HepG2 (cell line): ENCODE data around the gene OR8D4. TPM values are rescaled to one million over a fixed set of nuclear protein-coding genes. Genes with fewer than 3 reads are reported as not detected.

Experiments used
- ATAC-seq: fragments of 200-7000 bp; cut with Tn5 transposase; 3 replicates; pipeline ENCODE4 v1.9.1; 2020; ENCODE audit warnings: mild to moderate bottlenecking, moderate library complexity
- BruUV-seq: library from RNA; stranded (reverse); fragments of 400-500 nt; replicated peaks from 2 replicates; lab custom pipeline; 2021; lab: Mats Ljungman, UMichigan
- CTCF ChIA-PET: fragments of 300-600 bp; formaldehyde crosslinking; extraction: SDS; loops from one replicate; lab custom pipeline; 2021; ENCODE audit warnings: low total read pairs, inconsistent platforms, low intra/inter-chr PET ratio; lab: Yijun Ruan, JAX
- POLR2A ChIA-PET: fragments of 350-600 bp; sonication (Branson Sonifier 250); formaldehyde crosslinking; loops from one replicate; lab custom pipeline; 2020; ENCODE audit warnings: antibody characterized with exemption, inconsistent platforms; lab: Yijun Ruan, JAX
- DNase-seq: peaks from one replicate; pipeline ENCODE4 v3.0.0-alpha.2; 2015; ENCODE audit warnings: low spot score
- FAIRE-seq: peaks from 3 replicates; lab custom pipeline; 2011; peaks lifted over from hg19 to GRCh38; lab: Jason Lieb, UNC
- H2AFZ ChIP-seq: one replicate; pipeline ENCODE4 v1.6.1; 2011; ENCODE audit warnings: low read length, inconsistent platforms
- H3K27ac ChIP-seq: fragments of 300-600 bp; 3 replicates; pipeline ENCODE4 v1.8.0; 2011; ENCODE audit warnings: mixed run types, mild to moderate bottlenecking, mixed read lengths, low read length, inconsistent platforms; ENCODE audit not compliant: insufficient read depth; ENCODE audit errors: extremely low read length
- H3K27me3 ChIP-seq, 2 experiments: fragments of 200-600 bp in 1 of 2; 2 replicates in 1 of 2; 3 replicates in 1 of 2; pipeline versions ENCODE4 v1.6.0 to v1.8.0; 2011; ENCODE audit warnings: low read length in 2 of 2, mild to moderate bottlenecking in 2 of 2, moderate library complexity in 2 of 2, inconsistent platforms in 1 of 2; ENCODE audit not compliant: insufficient read depth in 2 of 2, control insufficient read depth in 1 of 2
- H3K36me3 ChIP-seq, 2 experiments: fragments of 200-600 bp in 1 of 2; replicated peaks in 1 of 2; 2 replicates in 1 of 2; 3 replicates in 1 of 2; pipeline versions ENCODE4 v1.5.1 to v1.8.0; 2011; ENCODE audit warnings: low read length in 2 of 2, inconsistent platforms in 1 of 2; ENCODE audit not compliant: insufficient read depth in 2 of 2, control insufficient read depth in 1 of 2
- H3K4me1 ChIP-seq: 2 replicates; pipeline ENCODE4 v1.5.1; 2012; ENCODE audit warnings: low read length, inconsistent platforms; ENCODE audit not compliant: insufficient read depth
- H3K4me2 ChIP-seq: 2 replicates; pipeline ENCODE4 v1.6.0; 2011; ENCODE audit warnings: low read depth, low read length, inconsistent platforms
- H3K4me3 ChIP-seq, 3 experiments: fragments of 200-600 bp in 1 of 3; sonication (generic), shearing (Covaris generic) in 1 of 3; replicated peaks in 1 of 3; 2 replicates each; pipeline ENCODE4 v1.5.1; 2011 to 2016; ENCODE audit warnings: low read length in 3 of 3, inconsistent platforms in 2 of 3, low read depth in 2 of 3, mild to moderate bottlenecking in 2 of 3, control low read depth in 1 of 3, mixed read lengths in 1 of 3; ENCODE audit not compliant: insufficient read depth in 1 of 3
- H3K79me2 ChIP-seq: one replicate; pipeline ENCODE4 v1.6.1; 2011; ENCODE audit warnings: low read length, inconsistent platforms; ENCODE audit not compliant: insufficient read depth
- H3K9ac ChIP-seq: 2 replicates; pipeline ENCODE4 v1.6.0; 2011; ENCODE audit warnings: mild to moderate bottlenecking, low read depth, low read length, inconsistent platforms; ENCODE audit not compliant: insufficient read depth
- H3K9me3 ChIP-seq: 2 replicates; pipeline ENCODE4 v1.5.1; 2012; ENCODE audit warnings: mild to moderate bottlenecking, low read length
- H4K20me1 ChIP-seq: 2 replicates; pipeline ENCODE4 v1.6.0; 2011; ENCODE audit warnings: inconsistent platforms, mild to moderate bottlenecking, low read length, moderate library complexity; ENCODE audit not compliant: insufficient read depth
- AGO2 ChIP-seq: fragments of 200-400 bp; formaldehyde crosslinking; optimal IDR thresholded peaks from 2 replicates; pipeline ENCODE3; 2017; ENCODE audit warnings: mild to moderate bottlenecking, low read depth, low read length, moderate library complexity
- BORCS8-MEF2B ChIP-seq: sonication (generic); formaldehyde crosslinking; IDR thresholded peaks from 2 replicates; pipeline ENCODE4 v1.8.0; 2022; ENCODE audit warnings: mild to moderate bottlenecking, missing genetic modification reagents
- IRF9 ChIP-seq: sonication (generic); formaldehyde crosslinking; IDR thresholded peaks from 2 replicates; pipeline ENCODE4 v1.8.0; 2022; ENCODE audit warnings: missing genetic modification reagents, mild to moderate bottlenecking, borderline replicate concordance
- ONECUT2 ChIP-seq: sonication (generic); formaldehyde crosslinking; IDR thresholded peaks from 2 replicates; pipeline ENCODE4 v1.4.0; 2020; ENCODE audit warnings: missing genetic modification reagents
- STAT5B ChIP-seq: sonication (generic); formaldehyde crosslinking; IDR thresholded peaks from 2 replicates; pipeline ENCODE4 v1.4.0; 2020; ENCODE audit warnings: missing genetic modification reagents
- ZNF124 ChIP-seq: sonication (generic); formaldehyde crosslinking; IDR thresholded peaks from 2 replicates; pipeline ENCODE4 v1.4.0; 2020; ENCODE audit warnings: missing genetic modification reagents
- ZNF484 ChIP-seq: sonication (generic); formaldehyde crosslinking; IDR thresholded peaks from 2 replicates; pipeline ENCODE4 v1.5.1; 2020; ENCODE audit warnings: mild to moderate bottlenecking, low read depth, missing genetic modification reagents, borderline replicate concordance
- ZNF549 ChIP-seq: sonication (generic); formaldehyde crosslinking; IDR thresholded peaks from 2 replicates; pipeline ENCODE4 v1.5.0; 2020; ENCODE audit warnings: missing genetic modification reagents
- WGBS: methylation state at CpG from one replicate; pipeline ENCODE4 v1.1.6; 2017; ENCODE audit warnings: low lambda C conversion rate; 5-methylcytosine and 5-hydroxymethylcytosine counted together
- in situ Hi-C: cut with HindIII; loops from 2 replicates; pipeline ENCODE4 v1.10.0; 2017; ENCODE audit warnings: low pct_unique_long_range_greater_than_20kb; ENCODE audit not compliant: extremely low pct_ligation_motif_present
- intact Hi-C: fragments of 100-400 bp; cut with micrococcal nuclease; formaldehyde crosslinking; loops from one replicate; pipeline ENCODE4 v1.10.0; 2022; ENCODE audit not compliant: unreplicated experiment
- polyA plus RNA-seq, 8 experiments: library from polyadenylated mRNA; depleted of rRNA in 3 of 8; stranded (reverse) in 7 of 8; unstranded in 1 of 8; fragments of >200 nt; fragmentation: Illumina TruSeq in 4 of 8; extraction: Trizol in 4 of 8; gene quantifications; 2 replicates each; pipeline versions ENCODE4 v1.2.1 to v1.2.3, GENCODE V29; 2011 to 2016; ENCODE audit warnings: low read depth in 4 of 8, missing spikeins in 1 of 8, mixed read lengths in 1 of 8; ENCODE audit not compliant: insufficient read depth in 1 of 8
- total RNA-seq, 5 experiments: library from RNA; depleted of rRNA; stranded (reverse); fragments of >200 nt; fragmentation: Illumina TruSeq; extraction: Trizol; gene quantifications; 2 replicates each; pipeline ENCODE4 v1.2.3, GENCODE V29; 2016; ENCODE audit warnings: low read depth in 1 of 5
- TF ChIP-seq, protein P1 (sequence below): sonication (generic); formaldehyde crosslinking; IDR thresholded peaks from 2 replicates; pipeline ENCODE4 v1.8.0; 2022; ENCODE audit warnings: mild to moderate bottlenecking, missing genetic modification reagents
- TF ChIP-seq, protein P2 (sequence below), 2 experiments: sonication (generic) in 1 of 2; formaldehyde crosslinking in 1 of 2; IDR thresholded peaks; 2 replicates each; pipeline versions ENCODE4 v1.4.0 to v1.6.1; 2016 to 2020; ENCODE audit warnings: borderline replicate concordance in 1 of 2, low read depth in 1 of 2, mild to moderate bottlenecking in 1 of 2, missing genetic modification reagents in 1 of 2

OR8D4 gene
- total and polyA plus RNA-seq, 2 of the 13 experiments (the other 11 are each of a cell fraction or from before 2014, with no cell fraction given), result not detected

GRCh38 chr11:123899792-123900191 lies 2.2 kb upstream of the OR8D4 start:
- WGBS, result 39% methylated on average over 3 of the region's 3 CpGs
- H3K79me2 ChIP-seq, result no peaks in the 10 kb centered on the region
- ChIA-PET CTCF (no interaction called here), POLR2A (no interaction called here)
- H3K9me3 ChIP-seq, result no peaks in the 10 kb centered on the region
- H3K27ac ChIP-seq, result no peak overlapping the region
- FAIRE-seq, result no peak
- ATAC-seq, result no peak
- H3K4me3 ChIP-seq, result no peak overlapping the region
- H3K9ac ChIP-seq, result no peak overlapping the region
- H2AFZ ChIP-seq, result no peak overlapping the region
- H3K36me3 ChIP-seq, result no peaks in the 10 kb centered on the region
- no TSS peak for BruUV-seq
- H3K4me1 ChIP-seq, result no peaks in the 10 kb centered on the region
- in situ Hi-C loops (no loop called here), intact Hi-C loops (no loop called here)
- no peak for TF ChIP-seq ONECUT2 (CRISPR knock-in tag)
- TF ChIP-seq IRF9 (CRISPR knock-in tag), result no peak
- TF ChIP-seq AGO2, result no peak
- TF ChIP-seq, protein P1, sequence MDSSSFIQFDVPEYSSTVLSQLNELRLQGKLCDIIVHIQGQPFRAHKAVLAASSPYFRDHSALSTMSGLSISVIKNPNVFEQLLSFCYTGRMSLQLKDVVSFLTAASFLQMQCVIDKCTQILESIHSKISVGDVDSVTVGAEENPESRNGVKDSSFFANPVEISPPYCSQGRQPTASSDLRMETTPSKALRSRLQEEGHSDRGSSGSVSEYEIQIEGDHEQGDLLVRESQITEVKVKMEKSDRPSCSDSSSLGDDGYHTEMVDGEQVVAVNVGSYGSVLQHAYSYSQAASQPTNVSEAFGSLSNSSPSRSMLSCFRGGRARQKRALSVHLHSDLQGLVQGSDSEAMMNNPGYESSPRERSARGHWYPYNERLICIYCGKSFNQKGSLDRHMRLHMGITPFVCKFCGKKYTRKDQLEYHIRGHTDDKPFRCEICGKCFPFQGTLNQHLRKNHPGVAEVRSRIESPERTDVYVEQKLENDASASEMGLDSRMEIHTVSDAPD (CRISPR knock-in tag), result no peak
- no peak for TF ChIP-seq ZNF549
- TF ChIP-seq, protein P2, sequence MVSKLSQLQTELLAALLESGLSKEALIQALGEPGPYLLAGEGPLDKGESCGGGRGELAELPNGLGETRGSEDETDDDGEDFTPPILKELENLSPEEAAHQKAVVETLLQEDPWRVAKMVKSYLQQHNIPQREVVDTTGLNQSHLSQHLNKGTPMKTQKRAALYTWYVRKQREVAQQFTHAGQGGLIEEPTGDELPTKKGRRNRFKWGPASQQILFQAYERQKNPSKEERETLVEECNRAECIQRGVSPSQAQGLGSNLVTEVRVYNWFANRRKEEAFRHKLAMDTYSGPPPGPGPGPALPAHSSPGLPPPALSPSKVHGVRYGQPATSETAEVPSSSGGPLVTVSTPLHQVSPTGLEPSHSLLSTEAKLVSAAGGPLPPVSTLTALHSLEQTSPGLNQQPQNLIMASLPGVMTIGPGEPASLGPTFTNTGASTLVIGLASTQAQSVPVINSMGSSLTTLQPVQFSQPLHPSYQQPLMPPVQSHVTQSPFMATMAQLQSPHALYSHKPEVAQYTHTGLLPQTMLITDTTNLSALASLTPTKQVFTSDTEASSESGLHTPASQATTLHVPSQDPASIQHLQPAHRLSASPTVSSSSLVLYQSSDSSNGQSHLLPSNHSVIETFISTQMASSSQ (IDR thresholded peaks at IDR 0.05; ENCODE audit: low read depth), result no peak
- TF ChIP-seq, protein P2 (CRISPR knock-in tag; IDR thresholded peaks at IDR 0.05; ENCODE audit: borderline replicate concordance), result no peak
- TF ChIP-seq BORCS8-MEF2B (CRISPR knock-in tag), result no peak
- no peak for TF ChIP-seq ZNF124 (CRISPR knock-in tag)
- TF ChIP-seq ZNF484 (CRISPR knock-in tag), result no peak
- TF ChIP-seq STAT5B (CRISPR knock-in tag), result no peak
- DNase-seq, result no peak
- H3K4me2 ChIP-seq, result no peak overlapping the region
- no peaks in the 10 kb centered on the region for H4K20me1 ChIP-seq
- no peaks in the 10 kb centered on the region for H3K27me3 ChIP-seq
